Osteocyte (in vitro differentiated cells): ENCODE data around the gene CTNNA2. TPM values are rescaled to one million over a fixed set of nuclear protein-coding genes. Genes with fewer than 3 reads are reported as not detected.

Experiments
- DNase-seq: peaks from one replicate; pipeline ENCODE4 v3.0.0; 2021; ENCODE audit warnings: mixed read lengths; ENCODE audit not compliant: unreplicated experiment; ENCODE audit errors: extremely low spot score
- H3K27ac Mint-ChIP-seq: one replicate; pipeline ENCODE4 v1.8.0; 2021; ENCODE audit warnings: mild to moderate bottlenecking, mixed read lengths; ENCODE audit not compliant: unreplicated experiment
- H3K27me3 Mint-ChIP-seq: one replicate; pipeline ENCODE4 v1.8.0; 2021; ENCODE audit warnings: mixed read lengths; ENCODE audit not compliant: unreplicated experiment
- H3K36me3 Mint-ChIP-seq: one replicate; pipeline ENCODE4 v1.8.0; 2021; ENCODE audit warnings: mixed read lengths; ENCODE audit not compliant: unreplicated experiment
- H3K4me1 Mint-ChIP-seq: one replicate; pipeline ENCODE4 v1.8.0; 2021; ENCODE audit warnings: mixed read lengths; ENCODE audit not compliant: unreplicated experiment
- H3K4me3 Mint-ChIP-seq: one replicate; pipeline ENCODE4 v1.8.0; 2021; ENCODE audit warnings: mild to moderate bottlenecking, moderate library complexity, mixed read lengths; ENCODE audit not compliant: unreplicated experiment
- H3K9me3 Mint-ChIP-seq: one replicate; pipeline ENCODE4 v1.8.0; 2021; ENCODE audit warnings: mixed read lengths; ENCODE audit not compliant: unreplicated experiment
- CTCF ChIP-seq: fragments of 200-600 bp; sonication (generic); IDR thresholded peaks from 2 replicates; pipeline ENCODE4 v1.5.0; 2021; ENCODE audit warnings: antibody characterized with exemption, mild to moderate bottlenecking, moderate library complexity
- total RNA-seq: library from RNA; stranded (reverse); gene quantifications from 2 replicates; pipeline ENCODE4 v1.2.1, GENCODE V29; 2021

CTNNA2 gene
- total RNA-seq, 1 donor from 2014 or later = not detected

GRCh38 chr2:79780781-79781180 is 267.9 kb downstream of the CTNNA2 start:
- H3K27me3 Mint-ChIP-seq = peaks cover 14% of the 10 kb centered on the region
- DNase-seq = no peak
- H3K4me3 Mint-ChIP-seq = no peak overlapping the region
- H3K9me3 Mint-ChIP-seq = no peaks in the 10 kb centered on the region
- TF ChIP-seq CTCF = no peak
- H3K4me1 Mint-ChIP-seq = no peaks in the 10 kb centered on the region
- no peaks in the 10 kb centered on the region for H3K36me3 Mint-ChIP-seq
- no peak overlapping the region for H3K27ac Mint-ChIP-seq

GRCh38 chr2:79782576-79783452 is 270.0 kb downstream of the CTNNA2 start:
- DNase-seq = no peak
- Mint-ChIP-seq H3K27me3 (peaks cover 18% of the 10 kb centered on the region), H3K27ac (no peak overlapping the region), H3K36me3 (no peaks in the 10 kb centered on the region), H3K4me1 (no peaks in the 10 kb centered on the region), H3K4me3 (no peak overlapping the region), H3K9me3 (no peaks in the 10 kb centered on the region)
- no peak for TF ChIP-seq CTCF

- no peaks in the 10 kb centered on the region for H3K9me3 Mint-ChIP-seq
- H3K4me3 Mint-ChIP-seq = no peak overlapping the region
- H3K36me3 Mint-ChIP-seq = no peaks in the 10 kb centered on the region
- H3K27ac Mint-ChIP-seq = no peak overlapping the region
- no peak for DNase-seq
- no peaks in the 10 kb centered on the region for H3K4me1 Mint-ChIP-seq
- no peak for TF ChIP-seq CTCF
- peaks cover 17% of the 10 kb centered on the region for H3K27me3 Mint-ChIP-seq
Measured at GRCh38 chr2:79788952-79789651, 276.3 kb downstream of the CTNNA2 start.

- no peaks in the 10 kb centered on the region for H3K4me1 Mint-ChIP-seq
- H3K9me3 Mint-ChIP-seq = no peaks in the 10 kb centered on the region
- no peak for DNase-seq
- no peak for TF ChIP-seq CTCF
- H3K27me3 Mint-ChIP-seq = peaks cover 14% of the 10 kb centered on the region
- no peak overlapping the region for H3K27ac Mint-ChIP-seq
- no peak overlapping the region for H3K4me3 Mint-ChIP-seq
- H3K36me3 Mint-ChIP-seq = no peaks in the 10 kb centered on the region
Measured at GRCh38 chr2:79789811-79790210, 277.0 kb downstream of the CTNNA2 start.

- H3K9me3 Mint-ChIP-seq = no peaks in the 10 kb centered on the region
- H3K27ac Mint-ChIP-seq = no peak overlapping the region
- peaks cover 7% of the 10 kb centered on the region for H3K27me3 Mint-ChIP-seq
- H3K4me3 Mint-ChIP-seq = no peak overlapping the region
- no peak for DNase-seq
- no peaks in the 10 kb centered on the region for H3K36me3 Mint-ChIP-seq
- H3K4me1 Mint-ChIP-seq = no peaks in the 10 kb centered on the region
- TF ChIP-seq CTCF = no peak
Measured at GRCh38 chr2:79792090-79792489, 279.2 kb downstream of the CTNNA2 start.
